H54 (cell line): Measurements from ENCODE around the gene PIM1.
"Not testable (repeated sequence)": the region's sequence is repeated elsewhere in the genome, so short reads cannot be mapped to it uniquely, and the experiment has no call there.

Experiments
- DNase-seq: peaks from one replicate; pipeline ENCODE4 v3.0.0; 2011; ENCODE audit warnings: low spot score, mixed read lengths; ENCODE audit not compliant: insufficient read length
- FAIRE-seq: peaks from 3 replicates; lab custom pipeline; 2011; peaks lifted over from hg19 to GRCh38; lab: Jason Lieb, UNC
- POLR2A ChIP-seq: IDR thresholded peaks from 2 replicates; pipeline ENCODE4 v1.6.1; 2011; ENCODE audit warnings: low read depth, mild to moderate bottlenecking, low read length

Gene PIM1

GRCh38 chr6:37182736-37183590 is 13.0 kb downstream of the PIM1 start:
- TF ChIP-seq POLR2A, result no peak
- FAIRE-seq (no peak), DNase-seq (no peak)

GRCh38 chr6:37185949-37186720 is 16.2 kb downstream of the PIM1 start:
- DNase-seq, FAIRE-seq: not testable (repeated sequence)

- no peak for TF ChIP-seq POLR2A
- FAIRE-seq (no peak), DNase-seq (no peak)
Measured at GRCh38 chr6:37187321-37188022, 17.5 kb downstream of the PIM1 start.

GRCh38 chr6:37188962-37189510 is 19.1 kb downstream of the PIM1 start:
- TF ChIP-seq POLR2A, result no peak
- DNase-seq, result no peak
- no peak for FAIRE-seq

DNA sequence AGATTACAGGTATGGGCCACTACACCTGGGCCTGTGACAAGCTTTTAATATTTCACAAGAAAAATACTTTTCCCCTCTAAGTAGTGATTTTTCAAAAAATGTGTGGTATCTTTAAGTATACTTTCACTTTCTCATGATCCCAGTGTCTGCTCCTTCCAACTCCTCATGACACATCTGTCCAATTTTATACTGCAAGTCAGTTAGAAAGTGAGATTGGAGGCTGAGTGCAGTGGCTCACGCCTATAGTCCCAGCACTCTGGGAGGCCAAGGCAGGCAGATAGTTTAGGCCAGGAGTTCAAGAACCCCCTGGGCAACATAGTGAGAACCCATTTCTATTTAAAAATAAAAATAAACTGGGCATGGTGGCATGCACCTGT is 20.2 kb downstream of the PIM1 start:
- no peak for DNase-seq
- FAIRE-seq, result peak; percentile 48
- TF ChIP-seq POLR2A, result no peak

GRCh38 chr6:37192666-37193065 is 22.7 kb downstream of the PIM1 start:
- no peak for TF ChIP-seq POLR2A
- DNase-seq (no peak), FAIRE-seq (no peak)

- not testable (repeated sequence) for DNase-seq, FAIRE-seq
Measured at GRCh38 chr6:37194886-37195285, 24.9 kb downstream of the PIM1 start.

DNA sequence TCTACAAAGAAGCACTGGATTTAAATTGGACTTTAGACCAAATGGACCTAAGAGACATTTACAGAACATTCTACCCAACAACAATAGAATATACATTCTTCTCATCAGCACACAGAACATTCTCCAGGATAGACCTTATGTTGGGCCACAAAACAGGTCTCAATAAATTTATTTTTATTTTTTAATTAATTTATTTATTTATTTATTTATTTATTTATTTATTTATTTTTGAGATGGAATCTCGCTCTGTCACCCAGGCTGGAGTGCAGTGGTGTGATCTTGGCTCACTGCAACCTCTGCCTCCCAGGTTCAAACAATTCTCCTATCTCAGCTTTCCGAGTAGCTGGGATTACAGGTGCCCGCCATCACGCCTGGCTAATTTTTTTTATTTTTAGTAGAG is 26.5 kb downstream of the PIM1 start:
- not testable (repeated sequence) for DNase-seq, FAIRE-seq

GRCh38 chr6:37200085-37200484 is 30.1 kb downstream of the PIM1 start:
- no peak for FAIRE-seq

DNA sequence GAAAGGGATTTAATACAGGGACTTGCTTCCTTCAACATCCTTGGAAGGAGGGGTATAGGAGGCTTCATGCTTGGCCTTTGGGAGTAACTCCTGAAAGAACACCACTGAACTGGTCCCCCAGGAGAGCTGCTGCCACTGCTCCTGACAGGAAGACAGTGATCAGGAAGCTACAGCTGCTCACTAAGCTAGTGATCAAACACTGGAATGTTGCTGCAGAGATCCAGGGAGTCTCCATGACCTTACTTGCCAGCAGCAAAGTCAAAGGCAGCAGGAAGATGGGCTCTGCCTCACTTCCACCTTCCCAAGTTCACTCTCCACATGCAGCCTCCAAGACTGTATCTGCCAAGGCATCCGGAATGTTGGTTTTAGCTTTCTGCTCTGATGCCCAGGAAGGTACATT is 31.8 kb downstream of the PIM1 start:
- FAIRE-seq, result no peak
- no peak for DNase-seq
- no peak for TF ChIP-seq POLR2A

More at GRCh38 chr6:37200085-37200484, 30.1 kb downstream of the PIM1 start:
- no peak for TF ChIP-seq POLR2A
- DNase-seq, result no peak

DNA sequence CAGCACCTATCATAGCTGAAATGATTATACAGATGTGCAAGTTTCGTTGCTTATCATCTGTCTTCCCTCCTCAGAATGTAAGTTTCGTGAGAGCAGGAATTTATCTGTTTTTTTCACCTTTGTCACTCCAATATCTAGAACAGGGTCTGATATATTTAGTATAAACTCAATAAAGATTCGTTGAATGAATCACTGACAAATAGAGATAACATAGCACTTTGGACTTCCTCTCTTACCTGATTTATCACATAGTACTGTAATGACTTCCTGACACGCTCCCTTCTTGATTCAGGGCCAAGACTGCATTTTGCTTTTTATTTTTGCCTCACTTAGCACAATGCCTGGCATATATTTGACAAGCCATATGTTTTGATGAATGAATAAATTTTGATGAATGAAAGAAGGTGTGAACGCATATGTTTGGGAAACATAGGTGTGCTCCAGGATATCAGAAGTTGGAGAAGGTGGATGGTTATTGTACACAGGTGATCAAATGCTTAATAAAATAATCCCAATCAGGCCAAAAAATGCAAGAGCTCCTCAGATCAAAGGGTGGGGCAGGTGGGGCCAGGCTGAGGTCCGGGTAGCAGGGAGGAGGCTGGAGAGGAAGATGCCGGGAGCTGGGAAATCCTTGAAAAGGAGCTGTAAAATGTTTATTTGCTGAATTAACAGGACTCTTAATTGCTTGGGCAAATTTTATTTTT is 33.0 kb downstream of the PIM1 start:
- TF ChIP-seq POLR2A, result no peak
- DNase-seq (no peak), FAIRE-seq (peak; percentile 11)

- TF ChIP-seq POLR2A, result no peak
- no peak for DNase-seq
- peak; percentile 72 for FAIRE-seq
Measured at GRCh38 chr6:37204014-37204751, 34.2 kb downstream of the PIM1 start.
